GM10847 (cell line): ENCODE measurements around the gene CDKN2A.

Experiments used
- POLR2A ChIP-seq: IDR thresholded peaks from 2 replicates; pipeline ENCODE4 v1.6.1; 2011; ENCODE audit not compliant: insufficient read length; ENCODE audit errors: extremely low read depth

The CDKN2A gene

GRCh38 chr9:21993893-21994555 lies at the start of gene CDKN2A:
Gene CDKN2A (minus strand): TSS chr9:21994392.
- peak; percentile 21 for TF ChIP-seq POLR2A

GRCh38 chr9:22043928-22044327 lies 49.7 kb upstream of the CDKN2A start:
- no peak for TF ChIP-seq POLR2A

DNA sequence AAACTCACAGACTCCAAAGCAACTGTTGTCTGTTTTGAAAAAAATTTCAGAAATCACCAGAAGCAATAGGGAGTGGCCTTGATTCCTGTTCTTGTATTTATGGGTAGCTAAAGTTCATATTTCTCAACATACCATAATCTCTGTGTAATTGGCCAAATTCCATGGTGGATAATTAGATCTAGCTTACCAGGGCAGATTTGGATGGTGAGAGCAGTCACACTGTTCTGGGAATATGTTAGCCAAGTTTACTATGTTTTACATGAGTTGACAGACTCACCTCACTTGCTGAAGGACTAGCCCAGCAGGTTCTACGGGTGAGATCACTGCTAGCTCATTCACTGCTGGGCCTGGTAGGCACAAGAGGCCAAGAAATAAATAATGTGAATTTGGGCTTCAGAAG lies 47.6 kb upstream of the CDKN2A start:
- no peak for TF ChIP-seq POLR2A

- TF ChIP-seq POLR2A: no peak
Measured at GRCh38 chr9:22041344-22041743, 47.2 kb upstream of the CDKN2A start.

DNA sequence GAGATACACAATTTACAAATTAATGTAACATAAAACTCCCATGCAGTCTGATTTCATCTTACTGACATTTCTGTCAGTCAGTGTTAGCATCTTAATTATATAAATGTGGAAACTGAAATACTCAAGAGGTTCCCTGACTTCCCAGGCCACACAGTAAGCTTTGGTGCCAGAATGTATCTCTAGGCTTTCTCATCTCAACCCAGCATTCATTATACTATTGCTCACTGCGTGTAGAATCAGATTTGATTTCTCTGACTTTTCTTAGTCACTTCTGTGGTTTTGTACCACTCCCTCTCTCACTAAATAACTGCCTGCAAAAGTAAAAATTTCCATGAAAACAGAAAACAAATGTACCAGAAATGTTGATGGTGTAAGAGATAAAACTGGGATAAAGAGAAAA lies 46.6 kb upstream of the CDKN2A start:
- TF ChIP-seq POLR2A: no peak

- TF ChIP-seq POLR2A: no peak
Measured at GRCh38 chr9:22039258-22039657, 45.1 kb upstream of the CDKN2A start.

DNA sequence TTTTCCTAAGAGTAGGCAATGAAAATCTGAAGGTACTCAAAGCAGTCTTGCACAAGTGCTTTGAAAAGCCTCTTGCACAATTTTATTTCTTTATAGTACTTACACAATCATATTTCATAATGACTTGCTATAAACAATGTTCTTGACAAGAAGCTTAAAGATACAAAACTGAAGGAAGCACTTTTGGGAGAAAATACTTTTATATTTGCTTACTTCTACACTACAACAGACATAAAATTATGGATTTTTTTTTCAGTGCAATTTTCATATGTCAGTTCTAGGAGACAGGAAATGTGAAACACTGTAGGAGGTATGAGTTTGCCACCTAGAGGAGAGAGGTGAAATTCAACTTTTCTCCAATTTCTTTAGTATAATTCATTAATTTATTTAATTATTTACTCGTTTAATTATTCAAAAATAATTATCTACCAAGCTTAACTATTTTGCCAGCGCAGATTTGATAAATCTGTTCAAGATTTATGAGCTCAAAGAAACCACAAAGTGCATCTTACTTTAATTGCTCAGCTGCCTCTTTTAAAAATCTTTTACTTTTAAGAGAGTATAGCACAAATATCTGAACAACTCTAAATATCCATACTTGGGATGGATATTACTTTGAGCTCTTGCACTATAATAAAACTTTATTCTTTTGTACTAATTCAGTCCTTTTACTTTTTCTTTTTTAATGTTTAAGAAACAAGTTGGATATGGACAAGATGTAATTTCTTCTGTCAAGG lies 43.9 kb upstream of the CDKN2A start:
- TF ChIP-seq POLR2A: no peak

DNA sequence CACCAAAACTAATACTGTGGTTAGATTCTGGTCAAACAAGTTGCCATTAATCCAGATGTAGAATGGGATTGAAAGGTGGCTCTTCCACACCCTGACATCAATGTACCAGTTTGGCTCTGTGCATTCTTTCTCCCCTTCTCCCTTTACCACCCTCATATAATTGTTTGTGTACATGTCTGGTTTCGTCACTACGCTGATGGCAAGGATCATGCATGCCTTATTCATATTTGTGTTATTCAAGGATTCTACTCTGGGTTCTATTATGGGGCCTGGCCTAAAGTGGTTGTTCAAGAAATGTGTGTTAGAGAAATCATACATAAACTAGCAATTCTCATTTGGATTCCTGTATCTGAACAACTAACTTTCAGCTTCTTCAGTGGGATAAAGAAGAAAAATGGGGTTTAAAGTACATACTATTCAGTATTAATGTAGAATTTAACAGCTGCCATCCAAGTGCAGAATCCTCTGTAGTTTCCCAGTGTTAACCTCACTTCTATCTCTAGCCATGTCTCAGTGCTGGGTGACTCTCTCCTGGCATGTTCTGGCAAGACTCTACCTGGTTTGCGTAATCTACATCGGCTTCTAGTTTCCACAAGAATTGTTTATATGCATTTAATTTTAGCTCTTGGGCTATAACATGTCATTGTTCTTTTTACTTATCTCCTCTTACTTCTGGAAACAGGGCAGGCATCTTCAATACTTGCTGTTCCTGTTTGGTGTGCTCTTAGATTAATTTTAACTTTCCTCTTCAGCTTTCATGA lies 42.9 kb upstream of the CDKN2A start:
- TF ChIP-seq POLR2A: no peak

DNA sequence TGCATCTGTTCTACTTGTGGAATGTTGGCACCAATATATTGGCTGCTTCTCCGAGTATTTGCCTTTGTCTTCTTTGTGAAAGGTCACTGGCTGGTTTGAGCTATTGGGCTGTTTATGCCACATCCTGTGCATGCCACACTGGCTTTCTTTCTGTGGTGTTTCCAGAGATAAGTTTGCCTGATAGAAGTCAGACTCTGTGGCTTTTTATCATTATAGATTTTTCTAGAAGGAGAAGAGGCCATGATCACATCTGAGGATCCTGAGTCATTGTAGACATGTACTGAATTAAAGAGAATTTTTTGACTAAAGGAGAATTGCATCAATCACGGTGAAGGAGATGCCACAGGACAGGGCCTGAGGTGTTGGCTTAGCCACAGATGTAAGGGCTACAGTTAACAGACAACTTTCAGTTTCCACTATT lies 41.4 kb upstream of the CDKN2A start:
- TF ChIP-seq POLR2A: no peak

GRCh38 chr9:22033012-22033630 lies 38.9 kb upstream of the CDKN2A start:
- no peak for TF ChIP-seq POLR2A

GRCh38 chr9:22031655-22032411 lies 37.6 kb upstream of the CDKN2A start:
- TF ChIP-seq POLR2A: no peak

DNA sequence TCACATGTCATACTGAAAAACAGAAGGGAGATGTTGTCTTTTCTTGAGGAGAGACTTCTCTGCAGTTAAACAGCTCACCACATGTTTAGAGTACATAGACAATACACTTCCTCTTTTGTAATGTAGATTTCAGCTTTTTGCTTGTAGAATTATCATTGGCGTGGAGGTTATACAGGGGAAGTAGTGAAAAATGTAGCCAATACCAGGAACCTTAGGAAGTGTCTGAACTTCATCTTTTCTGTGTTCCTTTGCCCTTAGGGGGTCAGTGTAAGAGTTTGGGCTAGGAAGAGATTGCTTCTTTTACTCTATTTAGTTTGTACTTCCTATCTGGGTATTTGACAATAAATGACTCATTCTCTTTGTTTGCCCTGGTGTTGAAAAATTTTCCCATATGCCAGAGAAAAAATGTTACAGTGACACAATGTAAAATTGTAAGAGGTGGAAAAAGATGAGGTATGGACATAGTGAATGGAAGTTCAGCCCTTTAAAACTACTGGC lies 36.0 kb upstream of the CDKN2A start:
- TF ChIP-seq POLR2A: no peak

GRCh38 chr9:22029231-22029630 lies 35.0 kb upstream of the CDKN2A start:
- TF ChIP-seq POLR2A: no peak

DNA sequence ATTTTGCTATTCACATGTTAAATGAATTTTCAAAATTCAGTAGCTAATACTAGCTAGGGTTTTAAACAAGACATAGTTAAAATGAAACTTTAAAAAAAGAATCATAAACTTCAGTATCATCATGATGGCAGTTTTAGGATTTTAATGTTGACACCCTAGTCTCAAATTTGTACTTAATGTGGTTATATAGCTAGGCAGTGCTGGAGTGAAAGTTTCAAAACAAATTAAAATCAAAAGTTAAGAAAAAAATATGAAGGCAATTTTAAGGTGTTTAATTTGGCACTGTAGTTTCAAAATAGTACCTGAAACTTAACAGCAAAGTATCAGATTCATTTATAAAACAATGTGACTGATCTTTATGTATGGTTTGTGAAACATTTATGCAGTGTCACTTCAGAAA lies 34.2 kb upstream of the CDKN2A start:
- TF ChIP-seq POLR2A: no peak

DNA sequence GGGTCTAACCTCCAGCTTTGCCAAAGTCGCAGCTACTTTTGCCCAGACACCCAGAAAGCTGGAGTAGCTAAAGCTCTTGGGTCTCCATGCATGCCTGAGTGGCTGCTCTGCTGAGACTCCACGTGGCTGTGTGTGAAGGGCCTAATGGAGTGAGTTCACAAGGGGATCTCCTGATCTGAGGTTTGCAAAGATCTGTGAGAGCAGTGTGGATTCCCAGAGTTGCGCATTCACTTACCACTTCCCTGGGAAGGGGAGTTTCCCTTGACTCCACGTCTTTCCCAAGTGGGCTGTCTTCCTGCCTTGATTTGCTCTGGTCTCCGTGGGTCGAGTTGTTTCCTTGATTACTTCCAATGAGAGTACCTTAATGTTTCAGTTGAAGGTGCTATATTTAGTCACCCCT lies 32.5 kb upstream of the CDKN2A start:
- no peak for TF ChIP-seq POLR2A
